DMS114 treated with DMSO at 0.1 percent for 48 hours (cell line): ENCODE data around the gene CYP39A1.
"Not testable (repeated sequence)": the region's sequence is repeated elsewhere in the genome, so short reads cannot be mapped to it uniquely, and the experiment has no call there.

ENCODE experiments used
- DNase-seq: peaks from one replicate; lab custom pipeline; 2025; ENCODE audit not compliant: unreplicated experiment; lab: John Stamatoyannopoulos, UW

Gene CYP39A1

GRCh38 chr6:46651006-46651405, 1.6 kb downstream of the CYP39A1 start:
- no peak for DNase-seq

DNA sequence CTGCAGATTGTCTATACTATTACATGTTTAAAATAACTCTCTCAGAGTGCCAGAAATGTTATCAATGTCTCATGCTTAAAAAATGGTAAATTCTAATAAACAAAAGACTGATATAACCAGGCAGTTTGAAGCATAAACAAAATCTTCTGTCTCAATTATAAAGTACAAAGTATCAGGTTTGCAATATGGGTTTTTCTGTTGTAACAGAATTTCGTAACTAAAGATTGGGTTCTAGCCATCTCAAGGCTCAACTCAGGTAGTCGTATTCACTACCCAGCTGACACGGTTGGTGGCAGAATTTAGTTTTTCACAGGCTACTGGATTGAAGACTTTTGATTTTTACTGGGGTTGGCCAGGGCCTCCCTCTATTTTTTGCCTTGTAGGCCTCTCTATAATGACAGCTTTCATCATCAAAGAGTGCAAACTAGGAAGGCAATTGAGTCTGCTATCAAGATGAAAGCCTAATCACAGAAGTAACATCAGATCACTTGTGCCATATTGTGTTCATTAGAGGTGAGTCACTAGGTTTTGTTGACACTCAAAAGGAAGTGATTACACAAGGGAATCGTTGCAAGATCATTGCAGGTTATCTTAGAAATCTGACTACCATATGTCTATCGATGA, 3.6 kb downstream of the CYP39A1 start:
- no peak for DNase-seq

DNA sequence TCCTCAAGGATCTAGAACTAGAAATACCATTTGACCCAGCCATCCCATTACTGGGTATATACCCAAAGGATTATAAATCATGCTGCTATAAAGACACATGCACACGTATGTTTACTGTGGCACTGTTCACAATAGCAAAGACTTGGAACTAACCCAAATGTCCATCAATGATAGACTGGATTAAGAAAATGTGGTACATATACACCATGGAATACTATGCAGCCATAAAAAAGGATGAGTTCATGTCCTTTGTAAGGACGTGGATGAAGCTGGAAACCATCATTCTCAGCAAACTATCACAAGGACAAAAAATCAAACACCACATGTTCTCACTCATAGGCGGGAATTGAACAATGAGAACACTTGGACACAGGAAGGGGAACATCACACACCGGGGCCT, 4.5 kb downstream of the CYP39A1 start:
- DNase-seq: not testable (repeated sequence)

DNA sequence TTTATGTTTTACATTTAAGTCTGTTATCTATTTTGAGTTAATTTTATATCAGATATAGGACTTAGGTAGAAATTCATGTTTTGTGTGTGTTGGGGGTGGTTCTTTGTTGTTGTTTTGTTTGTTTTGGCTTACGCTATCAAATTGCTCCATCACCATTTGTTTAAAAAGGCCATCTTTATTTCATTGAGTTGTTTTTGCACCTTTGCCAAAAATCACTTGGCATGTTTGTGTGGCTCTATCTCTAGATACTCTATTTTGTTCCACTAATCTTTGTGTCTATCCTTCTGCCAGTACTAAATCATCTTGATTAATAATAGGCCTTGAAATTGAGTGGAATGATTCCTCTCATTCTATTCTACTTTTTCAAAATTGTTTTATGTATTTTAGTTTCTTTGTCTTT, 7.4 kb downstream of the CYP39A1 start:
- no peak for DNase-seq

GRCh38 chr6:46642928-46643751, 9.5 kb downstream of the CYP39A1 start:
- DNase-seq: no peak

- DNase-seq: no peak
These were observed 14.0 kb downstream of the CYP39A1 start for GRCh38 chr6:46638650-46639049.

DNA sequence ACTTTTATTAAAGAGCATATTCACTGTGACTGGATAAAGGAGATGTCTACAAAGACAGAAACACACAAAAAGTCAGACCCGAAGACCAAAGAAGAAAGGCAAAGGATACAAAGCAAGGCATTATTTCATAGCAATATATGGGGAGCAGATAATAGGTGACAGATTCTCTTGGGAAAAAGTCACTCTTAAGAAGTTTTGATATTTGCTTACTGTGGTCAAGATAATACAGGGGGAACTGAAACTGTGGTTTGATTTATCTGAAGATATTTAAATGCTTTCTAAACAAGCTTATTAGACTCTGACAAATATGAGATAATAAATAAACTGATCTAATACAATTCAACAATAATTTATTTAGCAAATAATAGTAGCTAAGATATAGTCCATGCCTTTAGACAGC, 14.7 kb downstream of the CYP39A1 start:
- DNase-seq: no peak

DNA sequence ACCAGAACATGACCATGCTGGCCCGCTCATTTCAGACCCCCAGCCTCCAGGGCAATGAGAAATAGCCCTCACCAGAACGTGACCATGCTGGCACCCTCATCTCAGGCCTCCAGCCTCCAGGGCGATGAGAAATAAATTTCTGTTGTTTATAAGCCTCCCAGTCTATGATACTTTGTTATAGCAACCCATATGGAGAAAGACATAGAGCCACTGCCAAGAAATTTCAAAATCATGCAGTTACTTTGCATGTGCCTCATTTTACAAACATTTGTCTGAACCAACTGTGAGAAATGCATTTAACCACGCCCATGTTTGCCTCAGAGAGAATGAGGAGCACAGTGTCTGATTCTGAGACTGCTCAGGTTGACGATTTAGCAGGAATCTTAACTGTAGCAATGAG, 15.5 kb downstream of the CYP39A1 start:
- no peak for DNase-seq

DNA sequence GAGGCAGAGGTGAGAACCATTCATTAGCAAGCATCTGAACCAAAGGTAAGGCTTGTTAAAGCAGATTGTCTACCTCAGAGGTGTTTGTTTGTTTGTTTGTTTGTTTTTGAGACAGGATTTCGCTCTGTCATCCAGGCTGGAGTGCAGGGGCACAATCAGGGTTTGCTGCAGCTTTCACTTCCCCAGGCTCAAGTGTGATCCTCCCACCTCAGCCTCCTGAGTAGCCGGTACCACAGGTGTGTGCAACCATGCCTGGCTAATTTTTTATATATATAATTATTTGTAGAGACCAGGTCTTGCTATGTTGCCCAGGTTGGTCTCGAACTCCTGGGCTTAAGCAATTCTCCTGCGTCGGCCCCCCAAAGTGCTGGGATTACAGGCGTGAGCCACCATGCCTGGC, 17.2 kb downstream of the CYP39A1 start:
- DNase-seq: no peak

DNA sequence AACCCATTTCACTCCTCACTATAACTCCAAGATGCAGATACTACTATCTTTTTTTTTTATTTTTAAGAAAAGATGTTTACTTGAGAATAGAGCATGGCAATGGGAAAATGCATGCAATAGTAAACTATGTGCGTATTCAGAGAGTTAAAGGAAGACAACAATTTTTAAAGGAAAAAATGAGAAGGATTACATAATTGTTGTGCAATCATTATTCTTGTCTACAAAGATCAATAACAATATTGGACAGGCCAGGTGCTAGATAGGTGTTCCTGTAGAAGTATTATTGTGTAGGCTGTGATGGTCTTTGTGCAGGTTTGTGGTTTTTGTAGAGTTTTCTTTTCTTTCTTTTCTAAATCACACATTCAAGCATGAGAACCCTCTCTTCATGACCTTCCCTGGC, 20.6 kb downstream of the CYP39A1 start:
- no peak for DNase-seq

- no peak for DNase-seq
These were observed 22.9 kb downstream of the CYP39A1 start for GRCh38 chr6:46629691-46630090.

DNA sequence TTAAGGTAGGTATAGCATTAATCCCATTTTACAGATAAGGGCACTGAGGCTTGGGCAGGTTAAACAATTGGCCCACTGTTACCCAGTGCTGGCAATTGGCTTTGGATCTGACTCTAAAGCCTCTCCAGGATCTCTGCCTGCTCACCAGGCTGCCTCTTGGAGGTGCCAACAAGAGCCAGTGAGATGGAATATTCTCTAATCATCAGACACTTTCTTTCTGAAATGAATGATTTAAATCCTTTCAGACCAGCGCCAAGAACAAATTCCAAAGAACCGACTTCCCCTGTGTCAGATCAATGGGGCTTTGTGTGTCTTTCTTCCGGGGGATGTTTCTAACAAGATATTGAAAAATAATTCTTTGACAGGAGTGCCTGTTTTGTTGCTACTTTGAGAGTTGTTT, 23.6 kb downstream of the CYP39A1 start:
- DNase-seq: no peak

GRCh38 chr6:46628498-46628897, 24.1 kb downstream of the CYP39A1 start:
- no peak for DNase-seq

- no peak for DNase-seq
These were observed 25.6 kb downstream of the CYP39A1 start for GRCh38 chr6:46626976-46627375.

GRCh38 chr6:46626228-46626909, 26.2 kb downstream of the CYP39A1 start:
- DNase-seq: peak; percentile 48

DNA sequence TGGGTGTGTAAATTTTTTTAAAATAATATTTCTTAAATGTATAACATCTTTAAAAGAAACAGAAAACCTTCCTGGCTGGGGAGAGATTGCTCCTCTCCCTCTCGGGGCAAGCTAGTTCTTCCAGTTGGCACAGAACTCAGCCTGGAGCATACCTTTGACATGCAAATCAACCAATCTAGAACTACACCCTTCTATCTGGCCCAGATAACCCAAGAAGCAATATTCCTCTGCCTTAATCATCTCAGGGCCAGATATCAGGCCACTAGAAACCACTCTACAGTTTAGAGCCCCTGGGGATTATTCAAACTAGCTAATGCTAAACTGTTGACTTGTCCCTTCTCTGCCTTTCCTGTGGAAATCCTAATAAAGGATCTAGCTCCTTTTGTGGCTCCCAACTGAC, 33.9 kb downstream of the CYP39A1 start:
- DNase-seq: no peak

DNA sequence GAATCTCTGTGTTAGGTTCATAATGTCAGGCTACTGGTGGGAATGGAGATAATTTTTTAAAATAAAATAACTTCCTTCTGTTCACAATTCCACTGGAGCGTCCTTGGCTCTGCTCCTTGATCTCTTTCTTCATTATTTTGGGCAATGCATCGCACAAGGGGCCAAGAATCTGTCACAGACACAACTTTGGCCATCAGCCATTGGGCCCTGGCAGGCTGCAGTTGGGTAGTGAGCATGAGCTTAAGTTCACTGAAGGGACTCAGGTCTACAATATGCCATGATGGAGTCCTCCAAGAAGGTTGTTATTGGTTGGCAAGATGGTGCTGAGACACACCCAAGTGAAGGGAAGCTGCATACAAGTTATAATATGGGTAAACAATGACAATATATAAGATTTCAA, 40.0 kb downstream of the CYP39A1 start:
- DNase-seq: no peak

DNA sequence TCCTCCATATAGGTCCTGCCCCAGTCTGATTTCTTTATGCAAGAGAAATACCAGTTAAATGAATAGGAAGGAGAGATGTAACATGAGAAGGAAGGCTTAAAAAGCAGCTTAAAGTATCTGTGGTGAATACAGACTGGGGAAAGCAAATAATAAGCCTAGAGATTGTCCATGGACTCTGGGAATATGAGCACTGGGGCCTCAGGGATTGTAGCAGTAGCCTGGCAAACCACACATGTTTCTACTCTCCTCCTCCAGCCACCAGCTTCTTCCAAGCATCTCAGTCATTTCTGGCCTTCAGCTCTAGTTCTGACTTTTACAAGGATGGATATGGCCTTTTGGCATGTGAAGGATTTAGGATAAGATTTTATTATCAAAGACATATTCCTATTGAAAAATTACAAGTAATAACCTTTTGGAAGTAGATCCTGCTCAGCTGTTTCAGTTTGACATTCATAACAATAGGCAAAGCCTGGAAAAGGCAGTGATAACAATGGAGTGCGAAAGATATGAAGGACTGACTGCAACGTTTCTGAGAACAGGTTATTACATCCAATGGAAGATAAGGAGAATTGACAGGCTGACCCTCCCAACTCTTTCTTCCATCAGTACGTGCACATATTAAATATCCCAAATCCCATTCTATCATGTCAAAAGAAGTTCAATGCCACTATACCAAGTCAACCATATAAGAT, 41.6 kb downstream of the CYP39A1 start:
- DNase-seq: no peak

DNA sequence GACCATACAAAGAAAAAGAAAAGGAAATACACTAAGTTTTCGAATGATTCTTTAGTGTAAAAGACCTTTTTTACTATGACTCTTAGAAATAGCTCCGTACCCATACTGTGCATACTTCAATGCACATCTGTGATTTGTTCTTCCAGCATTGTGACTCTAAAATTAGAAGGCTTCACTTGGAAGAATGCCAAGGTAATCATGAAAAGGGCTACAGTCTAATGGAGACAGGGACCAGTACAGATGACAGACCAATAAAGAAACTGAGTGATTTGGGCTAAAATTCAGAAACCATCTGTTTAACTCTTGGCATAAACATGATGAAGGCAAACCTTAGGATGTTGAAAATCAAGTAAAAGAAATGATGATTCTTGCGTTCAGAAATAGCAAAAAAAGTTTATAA, 46.3 kb downstream of the CYP39A1 start:
- no peak for DNase-seq

GRCh38 chr6:46605091-46605797, 47.4 kb downstream of the CYP39A1 start:
- DNase-seq: no peak

GRCh38 chr6:46598215-46598614, 54.4 kb downstream of the CYP39A1 start:
- DNase-seq: no peak
